ENCODE data around the gene IL36RN.
"Not testable (repeated sequence)": the region's sequence is repeated elsewhere in the genome, so short reads cannot be mapped to it uniquely, and the experiment has no call there.

The IL36RN gene

DNA sequence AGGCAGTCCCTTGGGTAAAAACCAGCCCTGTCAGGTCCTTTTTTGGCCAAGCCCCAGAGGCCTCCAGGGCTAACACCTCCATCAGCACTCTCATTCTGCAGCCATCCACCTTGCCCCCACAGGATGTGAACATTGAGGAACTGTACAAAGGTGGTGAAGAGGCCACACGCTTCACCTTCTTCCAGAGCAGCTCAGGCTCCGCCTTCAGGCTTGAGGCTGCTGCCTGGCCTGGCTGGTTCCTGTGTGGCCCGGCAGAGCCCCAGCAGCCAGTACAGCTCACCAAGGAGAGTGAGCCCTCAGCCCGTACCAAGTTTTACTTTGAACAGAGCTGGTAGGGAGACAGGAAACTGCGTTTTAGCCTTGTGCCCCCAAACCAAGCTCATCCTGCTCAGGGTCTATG, 16.0 kb downstream of the IL36RN start:
- DNase-seq (ENCODE audit: low read depth in 3 of 3): no peak

DNA sequence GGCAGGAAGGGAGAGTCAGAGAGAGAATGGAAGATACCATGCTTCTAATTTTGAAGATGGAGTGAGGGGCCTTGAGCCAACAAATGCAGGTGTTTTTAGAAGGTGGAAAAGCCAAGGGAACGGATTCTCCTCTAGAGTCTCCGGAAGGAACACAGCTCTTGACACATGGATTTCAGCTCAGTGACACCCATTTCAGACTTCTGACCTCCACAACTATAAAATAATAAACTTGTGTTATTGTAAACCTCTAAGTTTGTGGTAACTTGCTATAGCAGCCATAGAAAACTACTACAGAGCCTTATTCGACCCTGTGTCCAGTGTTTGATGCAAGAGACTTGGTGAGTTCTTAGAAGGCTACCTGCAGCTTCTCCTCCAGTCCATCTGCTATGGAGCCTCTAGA, 16.6 kb downstream of the IL36RN start:
- no peak for DNase-seq (ENCODE audit: low read depth in 3 of 3)

DNA sequence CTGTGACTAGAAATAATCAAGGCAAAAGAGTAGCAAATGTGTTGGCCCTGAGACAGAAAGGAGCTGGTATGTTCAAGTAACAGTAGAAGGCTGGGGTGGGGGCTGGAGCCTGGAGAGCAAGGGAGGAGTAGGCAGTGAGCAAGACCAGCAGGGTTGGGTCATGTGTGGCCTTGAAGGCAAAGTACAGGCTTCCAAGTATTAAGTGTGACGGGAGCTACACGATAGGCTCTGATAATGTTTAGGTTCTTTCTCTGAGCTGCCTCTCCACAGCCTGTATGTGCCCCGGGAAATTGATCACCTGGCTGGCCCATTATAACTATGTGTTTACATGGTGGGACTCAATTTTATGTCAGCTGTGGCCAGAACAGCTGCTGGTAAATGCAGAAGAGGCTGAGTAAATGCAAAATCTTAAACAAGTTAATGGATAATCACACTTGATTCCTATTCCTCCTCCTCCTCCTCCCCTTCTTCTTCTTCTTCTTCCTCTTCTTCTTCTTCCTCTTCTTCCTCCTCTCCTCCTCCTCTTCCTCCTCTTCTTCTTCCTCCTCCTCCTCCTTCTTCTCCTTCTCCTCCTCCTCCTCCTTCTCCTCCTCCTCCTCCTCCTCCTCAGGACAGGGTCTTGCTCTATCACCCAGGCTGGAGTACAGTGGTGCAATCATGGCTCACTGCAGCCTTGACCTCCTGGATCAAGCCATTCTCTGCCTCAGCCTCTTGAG, 18.1 kb downstream of the IL36RN start:
- no peak for DNase-seq (ENCODE audit: low read depth in 3 of 3)

DNA sequence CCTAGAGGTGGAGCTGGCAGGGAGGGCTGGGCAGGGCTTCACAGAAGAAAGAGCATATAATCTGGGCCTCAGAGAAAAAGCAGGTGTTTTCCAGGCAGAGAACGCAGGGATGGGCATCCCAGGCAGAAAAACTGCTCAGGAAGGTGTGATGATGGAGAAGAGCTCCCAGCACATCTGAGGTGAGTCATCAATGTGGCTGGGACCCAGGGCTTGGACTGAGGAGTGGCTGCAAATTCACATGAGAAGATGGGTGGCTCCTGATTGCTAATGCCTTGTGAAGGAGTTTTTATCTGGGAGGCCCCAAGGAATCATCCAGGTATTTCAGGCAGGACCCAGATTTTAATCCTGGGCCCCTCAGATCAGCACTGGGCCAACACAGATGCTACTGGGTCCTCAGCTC, 18.9 kb downstream of the IL36RN start:
- DNase-seq (ENCODE audit: low read depth in 3 of 3): no peak

DNA sequence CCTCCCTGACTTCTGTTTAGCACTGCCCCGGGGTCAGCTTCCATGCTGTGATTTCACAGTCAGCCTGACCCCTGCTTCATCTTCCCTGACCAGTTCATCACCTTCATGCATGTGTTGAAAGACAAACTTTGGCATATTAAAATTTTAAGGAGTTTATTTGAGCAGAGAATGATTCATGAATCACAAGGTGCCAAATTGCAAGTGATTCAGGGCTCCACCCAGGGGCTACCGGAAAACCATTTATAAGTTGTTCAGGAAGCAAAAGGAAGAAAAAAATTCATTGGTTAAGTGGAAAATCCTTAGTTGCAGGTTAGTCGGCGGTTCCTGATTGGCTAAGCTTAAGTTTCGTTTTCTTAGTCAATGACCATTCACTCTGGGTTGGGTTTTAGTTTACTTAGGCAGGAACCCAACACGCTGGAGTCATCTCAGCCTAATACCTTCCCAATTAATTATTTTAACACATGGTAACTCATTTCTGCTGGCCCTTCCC, 19.4 kb downstream of the IL36RN start:
- no peak for DNase-seq (ENCODE audit: low read depth in 3 of 3)

DNA sequence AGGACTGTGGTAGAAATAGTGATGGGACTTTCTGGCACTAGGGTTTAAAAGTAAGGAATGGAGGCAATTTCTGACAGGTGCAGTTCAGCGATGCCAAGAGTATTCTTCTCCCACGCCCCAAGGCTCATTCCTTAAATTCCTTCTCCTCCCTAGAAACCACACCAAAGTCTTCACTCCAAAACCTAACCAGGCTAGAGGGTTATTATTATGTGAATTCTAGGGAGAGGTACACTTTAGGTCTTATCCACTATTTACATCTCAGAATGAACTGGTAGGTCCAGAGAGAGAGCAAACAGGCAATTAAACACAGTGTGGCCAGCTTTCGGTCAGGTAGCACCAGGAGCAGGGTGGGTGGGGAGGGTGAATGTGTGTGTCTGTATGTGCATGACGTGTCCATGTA, 20.1 kb downstream of the IL36RN start:
- DNase-seq (ENCODE audit: low read depth in 3 of 3): no peak

DNA sequence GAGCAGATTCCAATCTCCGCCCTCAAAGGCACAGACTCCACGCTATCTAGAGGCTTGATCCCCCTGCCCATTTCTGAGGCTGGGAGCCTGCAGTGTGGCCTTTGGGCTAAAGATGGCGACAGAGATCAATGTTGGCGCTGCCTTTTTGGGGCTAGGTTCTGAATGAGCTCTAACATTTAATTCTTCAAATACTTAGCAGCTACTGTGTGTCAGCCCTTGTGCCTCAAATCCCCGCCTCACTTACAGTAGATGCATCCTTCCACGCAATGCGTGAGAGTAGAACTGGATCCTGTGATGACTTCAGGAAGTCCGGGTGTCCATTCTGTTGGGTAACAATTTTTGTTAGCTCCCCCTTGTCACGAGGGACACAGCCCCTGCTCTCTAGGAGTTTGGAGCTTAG, 21.1 kb downstream of the IL36RN start:
- DNase-seq (ENCODE audit: low read depth in 3 of 3): peak in 2 of 3 experiments; percentile 17 to 25

DNA sequence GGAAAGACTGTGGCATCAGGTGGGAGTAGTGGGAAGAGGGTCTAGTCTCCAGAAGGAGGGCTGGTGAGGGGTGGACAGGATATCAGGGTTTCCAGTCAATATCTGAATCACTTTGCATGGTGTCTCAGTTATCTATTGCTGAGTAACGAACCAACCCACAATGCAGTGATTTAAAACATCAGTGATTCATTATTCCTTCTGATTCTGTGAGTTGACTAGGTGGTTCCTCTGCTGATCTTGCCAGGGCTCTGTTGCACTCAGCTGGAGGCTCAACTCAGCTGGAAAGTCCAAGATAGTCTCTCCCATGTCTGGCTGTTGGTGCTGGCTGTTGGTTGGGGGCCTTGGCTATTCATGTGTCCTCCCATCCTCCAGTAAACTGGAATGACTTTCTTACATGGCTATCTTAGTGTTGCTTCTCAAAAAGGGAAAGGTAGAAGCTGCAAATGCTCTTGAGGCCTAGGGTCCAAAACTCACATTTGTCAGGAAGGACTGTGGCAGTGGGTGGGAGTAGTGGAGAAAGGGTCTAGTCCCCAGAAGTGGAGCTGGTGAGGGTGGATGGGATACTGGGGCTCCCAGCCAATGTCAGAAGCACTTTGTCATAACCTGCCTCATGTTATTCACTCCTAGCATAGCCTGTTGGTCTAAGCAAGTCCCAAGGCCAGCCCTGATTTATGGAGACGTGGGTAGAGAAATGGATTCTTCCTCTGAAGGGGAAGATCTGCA, 22.7 kb downstream of the IL36RN start:
- DNase-seq (ENCODE audit: low read depth in 3 of 3): no peak

DNA sequence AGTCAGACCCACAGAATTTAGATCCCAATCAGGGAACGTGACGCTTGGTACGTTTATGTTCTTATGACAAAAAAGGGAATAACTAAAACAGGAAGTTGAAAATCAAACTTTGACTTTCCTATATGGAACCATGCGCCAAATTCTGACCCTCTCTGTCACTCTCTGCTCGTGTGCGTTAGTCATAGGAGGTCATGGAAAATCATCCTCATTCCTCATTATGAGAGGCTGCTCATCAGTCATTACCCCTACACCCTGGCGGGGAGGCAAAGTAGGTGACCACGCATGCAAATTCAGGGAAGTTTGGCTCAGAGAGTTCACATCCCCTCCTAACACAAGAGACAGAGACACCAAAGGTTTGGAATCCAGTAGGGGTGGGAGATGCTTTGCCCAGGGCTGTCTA, 24.3 kb downstream of the IL36RN start:
- DNase-seq (ENCODE audit: low read depth in 3 of 3): no peak

DNA sequence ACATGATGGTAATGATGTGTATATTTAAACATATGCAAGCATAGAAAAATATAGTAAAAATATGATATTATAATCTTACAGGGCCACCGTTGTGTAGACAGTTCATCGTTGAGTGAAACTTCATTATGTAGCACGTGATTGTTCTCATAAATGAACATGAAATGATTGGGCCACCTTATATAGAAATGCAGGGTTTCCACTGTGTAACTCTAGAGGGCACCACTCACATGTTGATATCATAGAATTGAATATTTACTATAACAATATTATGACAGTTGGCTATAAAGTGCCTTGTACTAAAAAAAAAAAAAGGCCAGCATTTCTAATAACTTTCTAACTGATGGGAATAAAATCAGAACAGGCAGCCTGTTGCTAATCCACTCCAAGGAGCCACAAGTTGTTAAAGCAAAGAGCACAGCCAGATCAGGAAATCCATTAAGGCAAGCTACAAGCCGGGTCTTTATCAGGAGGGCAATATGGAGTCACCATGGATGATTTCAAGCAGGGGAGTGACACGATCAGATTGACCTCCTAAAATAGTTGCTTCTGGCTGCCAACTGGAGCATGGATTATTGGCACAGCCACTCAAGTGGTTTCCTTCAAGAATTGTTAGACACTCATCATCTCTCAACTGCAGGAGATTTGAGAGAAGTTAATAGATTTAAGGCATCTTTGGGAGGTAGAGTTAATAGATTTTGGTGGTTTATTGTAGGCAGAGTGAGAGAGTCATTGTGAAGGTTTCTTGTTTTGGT, 25.4 kb downstream of the IL36RN start:
- DNase-seq (ENCODE audit: low read depth in 3 of 3): no peak

DNA sequence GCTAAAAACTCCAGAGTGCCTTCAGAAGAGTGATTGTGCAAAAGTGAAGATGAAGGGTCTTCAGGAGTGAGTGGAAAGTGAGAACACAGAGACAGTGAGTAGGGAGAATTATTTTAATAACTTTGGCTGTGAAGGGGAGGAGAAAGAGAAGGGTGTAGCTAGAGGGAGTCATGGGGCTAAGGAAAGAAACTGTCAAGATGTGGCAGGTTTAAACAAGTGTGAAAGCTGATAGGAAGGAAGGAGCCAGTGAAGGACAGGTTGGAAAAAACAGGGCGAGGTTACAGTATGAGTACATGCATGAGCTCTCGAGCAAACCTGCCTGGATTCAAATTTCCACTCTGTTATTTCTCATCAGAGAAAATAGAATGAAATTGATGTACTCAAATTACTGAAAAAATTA, 26.5 kb downstream of the IL36RN start:
- DNase-seq (ENCODE audit: low read depth in 3 of 3): no peak

DNA sequence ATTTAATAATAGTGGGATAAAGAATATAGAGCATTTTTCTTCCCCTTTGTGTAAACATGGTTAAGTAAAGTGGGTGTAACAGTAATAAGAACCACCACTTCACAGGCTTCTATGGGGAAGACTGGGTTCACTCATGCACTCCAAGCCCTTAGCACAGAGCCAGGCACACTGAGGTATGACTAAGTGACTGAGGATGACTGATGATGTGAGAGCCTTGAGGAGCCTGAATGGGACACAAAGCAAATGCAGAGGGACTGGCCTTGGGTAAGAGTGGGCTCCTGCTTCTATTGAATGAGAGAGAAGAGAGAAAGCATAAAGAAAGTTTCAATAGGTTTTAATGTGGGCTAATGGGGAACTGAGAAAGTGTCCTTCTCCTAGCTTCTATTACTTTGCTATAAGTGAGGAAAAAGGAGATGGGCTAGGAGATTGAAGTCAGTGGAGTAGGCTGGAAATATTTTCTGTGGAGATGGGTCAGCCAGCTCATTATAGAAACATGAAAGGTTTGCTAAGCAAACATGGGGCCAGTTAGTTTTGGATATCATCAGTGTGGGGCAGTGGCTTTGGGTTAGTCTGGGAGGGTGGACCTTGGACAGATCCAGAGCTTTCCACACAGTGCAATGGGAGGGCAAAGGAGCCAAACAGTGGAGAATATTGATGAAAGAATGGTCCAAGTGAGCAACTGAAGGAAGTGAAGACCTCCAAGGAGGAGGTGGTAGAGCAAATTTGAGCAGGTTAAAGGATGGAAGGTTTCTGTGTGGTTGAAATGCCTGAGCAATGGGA, 29.4 kb downstream of the IL36RN start:
- no peak for DNase-seq (ENCODE audit: low read depth in 3 of 3)

DNA sequence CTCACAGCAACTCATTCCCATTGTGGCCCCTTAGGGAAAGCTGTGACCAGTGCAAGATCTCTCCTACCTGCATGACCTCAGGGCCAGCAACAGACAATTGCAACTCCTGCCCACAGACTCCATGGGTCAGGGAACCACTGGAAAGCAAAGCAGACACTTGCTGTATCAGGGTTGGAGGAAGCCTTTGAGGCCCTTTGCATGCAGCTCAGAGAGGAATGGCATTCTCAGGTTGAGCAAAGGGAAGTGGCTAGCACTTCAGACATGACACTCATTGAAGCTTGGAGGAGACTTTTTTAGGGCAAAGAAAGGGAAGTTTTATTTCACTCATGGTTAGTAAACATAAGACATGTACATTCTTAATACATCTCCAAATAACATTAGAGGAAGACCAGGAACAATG, 30.9 kb downstream of the IL36RN start:
- no peak for DNase-seq (ENCODE audit: low read depth in 3 of 3)

DNA sequence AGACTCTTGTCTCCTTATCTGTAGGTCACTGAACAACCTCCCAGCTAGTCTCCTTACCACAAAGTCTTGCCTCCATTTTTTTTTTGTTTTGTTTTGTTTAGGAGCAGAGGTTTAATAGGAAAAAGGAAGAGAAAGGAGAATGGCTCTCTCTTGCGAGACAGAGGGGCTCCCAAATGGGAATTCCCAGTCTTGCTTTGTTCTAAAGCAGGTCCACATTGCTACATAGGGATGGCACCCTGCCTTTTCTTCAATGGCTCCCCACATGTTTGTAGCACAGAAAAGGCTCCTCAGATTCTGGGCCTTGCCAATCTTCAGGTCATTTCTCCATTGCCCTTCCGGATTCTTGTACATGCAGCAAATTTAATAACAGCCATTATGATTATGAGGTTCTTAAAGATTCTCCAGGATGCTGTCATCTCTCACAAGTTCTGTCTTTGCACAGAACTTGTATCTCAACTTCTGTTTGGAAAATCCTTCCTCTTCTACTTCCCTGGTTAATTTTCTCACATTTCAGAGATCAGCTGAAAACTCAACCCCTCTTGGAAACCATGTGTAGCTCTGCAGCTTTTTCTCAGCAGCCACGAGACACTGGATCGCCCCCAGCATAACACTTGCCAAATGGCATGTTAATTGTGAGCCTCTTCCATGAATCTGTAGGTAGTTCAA, 32.4 kb downstream of the IL36RN start:
- no peak for DNase-seq (ENCODE audit: low read depth in 3 of 3)

DNA sequence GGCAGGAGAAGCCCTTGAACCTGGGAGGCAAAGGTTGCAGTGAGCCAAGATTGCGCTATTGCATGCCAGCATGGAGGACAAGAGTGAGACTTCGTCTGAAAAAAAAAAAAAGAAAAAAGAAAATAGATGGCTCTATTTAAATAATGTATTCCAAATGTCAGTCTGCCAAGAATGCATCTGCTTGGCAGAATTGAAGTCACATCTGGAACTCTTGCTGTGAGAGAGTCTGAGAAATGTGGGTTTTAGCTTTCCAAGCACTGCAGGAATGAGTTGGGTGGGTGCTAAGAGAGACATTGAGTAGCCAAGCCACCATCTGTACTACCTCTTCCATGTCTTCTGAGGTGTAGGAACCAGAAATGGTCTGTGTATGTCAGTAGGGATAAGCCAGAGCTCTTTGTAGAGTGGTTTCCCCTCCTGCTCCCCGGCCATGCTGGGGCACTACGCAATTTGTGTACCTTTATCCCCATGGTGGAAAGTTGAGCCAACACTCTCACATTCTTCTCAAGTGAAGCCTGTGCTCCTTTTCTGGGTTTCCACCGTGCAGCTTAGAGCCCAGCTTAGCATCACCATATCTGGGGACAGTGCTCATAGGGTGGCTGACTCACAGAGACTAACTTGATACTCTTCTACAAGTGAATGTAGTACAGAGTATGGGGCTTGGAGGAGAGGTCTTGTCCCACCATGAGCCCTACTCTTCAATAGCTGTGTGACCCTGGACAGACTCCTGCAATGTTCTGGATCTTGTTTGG, 34.0 kb downstream of the IL36RN start:
- DNase-seq (ENCODE audit: low read depth in 3 of 3): no peak

DNA sequence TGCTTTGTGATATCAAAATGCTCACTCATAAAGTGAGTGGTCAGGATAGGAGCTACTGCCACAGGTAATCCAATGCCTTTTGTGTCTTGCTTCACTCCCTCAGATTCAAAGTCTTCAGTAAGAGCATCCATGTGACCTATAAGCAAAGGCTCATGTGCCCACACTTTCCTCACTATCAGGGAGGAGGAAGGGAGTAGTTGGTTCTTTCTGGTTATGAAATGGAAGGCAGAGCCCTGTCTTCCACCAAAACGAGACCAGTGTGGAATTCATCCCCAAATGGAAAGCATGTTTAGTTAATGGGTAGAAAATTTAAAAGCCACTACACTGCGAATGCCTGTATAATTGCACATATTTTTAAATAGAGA, 34.6 kb downstream of the IL36RN start:
- DNase-seq (ENCODE audit: low read depth in 3 of 3): no peak

DNA sequence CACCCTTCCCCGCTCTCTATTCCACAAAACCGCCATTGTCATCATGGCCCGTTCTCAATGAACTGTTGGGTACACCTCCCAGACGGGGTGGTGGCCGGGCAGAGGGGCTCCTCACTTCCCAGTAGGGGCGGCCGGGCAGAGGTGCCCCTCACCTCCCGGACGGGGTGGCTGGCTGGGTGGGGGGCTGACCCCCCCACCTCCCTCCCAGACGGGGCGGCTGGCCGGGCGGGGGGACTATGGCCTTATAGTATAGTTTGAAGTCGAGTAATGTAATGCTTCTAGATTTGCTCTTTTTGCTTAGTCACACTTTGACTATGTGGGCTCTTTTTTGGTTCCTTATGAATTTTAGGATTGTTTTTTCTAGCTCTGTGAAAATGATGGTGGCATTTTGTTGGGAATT, 37.3 kb downstream of the IL36RN start:
- not testable (repeated sequence) for DNase-seq (ENCODE audit: low read depth in 3 of 3)

DNA sequence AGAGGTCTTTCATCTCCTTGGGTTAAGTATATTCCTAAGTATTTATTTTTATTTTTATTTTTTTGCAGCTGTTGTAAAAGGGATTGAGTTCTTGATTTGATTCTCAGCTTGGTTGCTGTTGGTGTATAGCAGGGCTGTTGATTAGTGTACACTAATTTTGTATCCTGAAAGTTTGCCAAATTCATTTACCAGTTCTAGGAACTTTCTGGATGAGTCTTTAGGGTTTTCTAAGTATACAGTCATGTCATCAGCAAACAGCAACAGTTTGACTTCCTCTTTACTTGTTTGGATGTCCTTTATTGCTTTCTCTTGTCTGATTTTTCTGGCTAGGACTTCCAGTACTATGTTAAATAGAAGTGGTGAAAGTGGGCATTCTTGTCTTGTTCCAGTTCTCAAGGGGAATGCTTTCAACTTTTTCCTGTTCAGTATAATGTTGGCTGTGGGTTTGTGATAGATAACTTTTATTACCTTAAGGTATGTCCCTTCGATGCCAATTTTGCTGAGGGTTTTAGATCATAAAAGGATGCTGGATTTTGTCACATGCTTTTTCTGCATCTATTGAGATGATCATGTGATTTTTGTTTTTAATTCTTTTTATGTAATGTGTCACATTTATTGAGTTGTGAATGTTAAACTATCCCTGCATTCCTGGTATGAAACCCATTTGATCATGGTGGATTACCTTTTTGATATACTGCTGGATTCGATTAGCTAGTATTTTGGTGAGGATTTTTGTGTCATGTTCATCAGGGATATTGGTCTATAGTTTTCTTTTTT, 38.0 kb downstream of the IL36RN start:
- DNase-seq (ENCODE audit: low read depth in 3 of 3): not testable (repeated sequence)

DNA sequence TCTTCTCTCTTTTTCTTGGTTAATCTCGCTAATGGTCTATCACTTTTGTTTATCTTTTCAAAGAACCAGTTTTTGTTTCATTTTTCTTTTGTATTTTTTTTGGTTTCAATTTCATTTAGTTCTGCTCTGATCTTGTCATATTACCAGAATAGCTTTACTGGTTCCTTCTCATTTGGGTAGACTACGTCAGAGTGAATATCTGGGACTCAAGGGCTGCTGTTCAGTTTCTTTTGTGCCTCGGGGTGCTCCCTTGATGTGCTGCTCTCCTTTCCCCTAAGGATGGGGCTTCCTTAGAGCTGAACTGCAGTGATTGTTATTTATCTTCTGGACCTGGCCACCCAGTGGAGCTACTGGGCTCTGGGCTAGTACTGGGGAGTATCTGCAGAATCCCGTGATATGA, 39.0 kb downstream of the IL36RN start:
- DNase-seq (ENCODE audit: low read depth in 3 of 3): no peak

DNA sequence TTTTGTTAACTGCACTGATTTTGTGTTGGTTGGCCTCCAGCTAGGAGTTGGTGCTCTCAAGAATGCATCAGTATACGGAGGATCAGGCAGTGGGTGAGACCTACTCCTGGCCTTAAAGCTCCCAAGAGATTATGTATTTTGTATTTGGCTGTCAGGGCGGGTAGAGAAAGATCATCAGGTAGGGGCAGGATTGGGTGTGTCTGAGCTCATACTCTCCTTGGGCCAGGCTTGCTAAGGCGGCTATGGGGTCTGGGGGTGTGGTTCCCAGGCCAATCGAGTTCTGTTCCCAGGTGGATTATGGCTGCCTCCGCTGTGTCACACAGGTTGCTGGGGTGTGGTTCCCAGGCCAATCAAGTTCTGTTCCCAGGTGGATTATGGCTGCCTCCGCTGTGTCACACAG, 39.5 kb downstream of the IL36RN start:
- DNase-seq (ENCODE audit: low read depth in 3 of 3): no peak
